Measurements from ENCODE around the gene ARHGAP6. TPM values are rescaled to one million over a fixed set of nuclear protein-coding genes. Genes with fewer than 3 reads are reported as not detected.

The ARHGAP6 gene
- total and polyA plus RNA-seq, 9 of the 15 experiments (the other 6 are each of a cell fraction or from before 2014, with no cell fraction given), result 12.5 to 63.6 (median 41.8) TPM

DNA sequence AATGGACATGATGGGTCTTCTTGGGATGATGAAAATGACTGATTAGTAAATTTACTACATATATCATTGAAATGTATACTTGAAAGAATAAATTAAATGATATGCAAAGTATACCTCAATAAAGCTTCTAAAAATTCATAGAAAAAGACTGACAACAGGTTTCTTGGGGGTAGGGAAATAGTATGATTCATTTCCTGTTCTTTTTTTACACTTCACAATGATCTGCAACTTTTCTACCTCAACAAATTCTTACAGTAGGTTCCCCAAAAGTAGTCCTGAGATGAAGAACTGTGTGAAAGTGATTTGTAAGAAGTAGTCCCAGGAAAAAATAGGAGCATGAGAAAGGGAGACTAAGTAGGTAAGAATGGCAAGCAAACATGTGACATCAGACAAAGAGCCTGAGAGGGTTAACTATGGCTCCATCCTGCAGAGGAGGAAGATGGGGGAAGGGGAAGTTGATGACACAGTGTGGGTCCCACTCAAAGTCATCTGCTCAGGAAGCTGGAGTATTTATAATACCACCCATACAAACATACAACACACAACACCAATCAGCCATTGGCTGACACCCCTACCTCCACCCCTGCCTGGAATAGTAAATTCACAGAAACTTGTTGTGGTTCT lies 73.9 kb downstream of the ARHGAP6 start:
- no peaks in the 10 kb centered on the region for H4K20me1 ChIP-seq (replicated peaks; ENCODE audit: control insufficient read depth, insufficient read depth, low read length)
- in situ Hi-C loops (cut with MboI), result no loop called here
- DNase-seq (ENCODE audit: extremely low read depth in 1 of 4, low spot score in 3 of 4), result no peak
- ChIA-PET POLR2A (no interaction called here), CTCF (ENCODE audit: low intra/inter-chr PET ratio) (no interaction called here)
- FAIRE-seq, result no peak
- no peaks in the 10 kb centered on the region for H3K79me2 ChIP-seq (ENCODE audit: control insufficient read depth, insufficient read depth, low read length)
- H3K9me1 ChIP-seq (ENCODE audit: control insufficient read depth, insufficient read depth, low read length), result no peaks in the 10 kb centered on the region
- no peak overlapping the region for H3K4me2 ChIP-seq (ENCODE audit: insufficient read depth, low read length)
- intact Hi-C loops (cut with micrococcal nuclease), result no loop called here
- TF ChIP-seq FOSL1 (tag; conservative IDR thresholded peaks at IDR 0.05) (peak; percentile 71), ZNF143 (CRISPR knock-in tag; IDR thresholded peaks at IDR 0.05) (no peak), RBM17 (IDR thresholded peaks at IDR 0.05; ENCODE audit: borderline replicate concordance, low read depth, low read length) (no peak), GABPA (tag; conservative IDR thresholded peaks at IDR 0.05; ENCODE audit: low read depth) (0 out of 2 replicates have a peak, but pooled peaks have one; percentile 24), CBX1 (IDR thresholded peaks at IDR 0.05; ENCODE audit: low read depth) (no peak), HLTF (IDR thresholded peaks at IDR 0.05) (no peak), ZNF785 (CRISPR knock-in tag; IDR thresholded peaks at IDR 0.05) (no peak), RBFOX2 (IDR thresholded peaks at IDR 0.05; ENCODE audit: low read depth, low read length) (no peak), ARID1B (IDR thresholded peaks at IDR 0.05) (peak; percentile 10; the same call in 1 of the 2 replicates), ZFX (CRISPR knock-in tag; IDR thresholded peaks at IDR 0.05) (no peak), SRF (CRISPR knock-in tag; IDR thresholded peaks at IDR 0.05) (no peak), ZNF584 (CRISPR knock-in tag; IDR thresholded peaks at IDR 0.05; ENCODE audit: low read depth) (peak; percentile 44; the same call in 1 of the 2 replicates), NCOA4 (IDR thresholded peaks at IDR 0.05; ENCODE audit: partially characterized antibody) (no peak)
- TF ChIP-seq, protein P1, sequence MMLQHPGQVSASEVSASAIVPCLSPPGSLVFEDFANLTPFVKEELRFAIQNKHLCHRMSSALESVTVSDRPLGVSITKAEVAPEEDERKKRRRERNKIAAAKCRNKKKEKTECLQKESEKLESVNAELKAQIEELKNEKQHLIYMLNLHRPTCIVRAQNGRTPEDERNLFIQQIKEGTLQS (IDR thresholded peaks at IDR 0.05), result peak; percentile 41; the same call in 1 of the 2 replicates
- TF ChIP-seq, protein P1 (CRISPR knock-in tag; conservative IDR thresholded peaks at IDR 0.05), result no peak
- TF ChIP-seq, protein P2, sequence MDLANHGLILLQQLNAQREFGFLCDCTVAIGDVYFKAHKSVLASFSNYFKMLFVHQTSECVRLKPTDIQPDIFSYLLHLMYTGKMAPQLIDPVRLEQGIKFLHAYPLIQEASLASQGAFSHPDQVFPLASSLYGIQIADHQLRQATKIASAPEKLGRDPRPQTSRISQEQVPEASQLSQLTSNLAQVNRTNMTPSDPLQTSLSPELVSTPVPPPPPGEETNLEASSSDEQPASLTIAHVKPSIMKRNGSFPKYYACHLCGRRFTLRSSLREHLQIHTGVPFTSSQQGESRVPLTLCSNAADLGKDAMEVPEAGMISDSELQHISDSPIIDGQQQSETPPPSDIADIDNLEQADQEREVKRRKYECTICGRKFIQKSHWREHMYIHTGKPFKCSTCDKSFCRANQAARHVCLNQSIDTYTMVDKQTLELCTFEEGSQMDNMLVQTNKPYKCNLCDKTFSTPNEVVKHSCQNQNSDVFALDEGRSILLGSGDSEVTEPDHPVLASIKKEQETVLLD (IDR thresholded peaks at IDR 0.05), result no peak
- H3K9me3 ChIP-seq (replicated peaks; ENCODE audit: control insufficient read depth, insufficient read depth, low read depth, low read length), result no peaks in the 10 kb centered on the region
- H3K36me3 ChIP-seq (ENCODE audit: control insufficient read depth, insufficient read depth, low read length), result no peaks in the 10 kb centered on the region
- no peak overlapping the region for H3K9ac ChIP-seq (ENCODE audit: insufficient read depth in 1 of 2, low read depth in 2 of 2, low read length in 2 of 2)
- peak; percentile 47 for ATAC-seq
- H2AFZ ChIP-seq (ENCODE audit: low read depth, low read length), result no peak overlapping the region
- H3K4me3 ChIP-seq, result no peak overlapping the region
- BruUV-seq (replicated peaks), result no TSS peak
- H3K27ac ChIP-seq (ENCODE audit: extremely low read depth, low read depth, low read length), result peak overlapping the region; percentile 52; the same call in 2 of the 3 replicates
- H3K4me1 ChIP-seq (replicated peaks in 1 of 2; ENCODE audit: control insufficient read depth in 2 of 2, insufficient read depth in 2 of 2, low read length in 2 of 2), result peaks cover 0 to 20% of the 10 kb centered on the region in 2 experiments; a peak in 3 of 5 replicates
- H3K27me3 ChIP-seq (ENCODE audit: control insufficient read depth in 2 of 2, insufficient read depth in 2 of 2, low read length in 2 of 2), result no peaks in the 10 kb centered on the region
